ENCODE measurements around the gene SAMD4A.

Gene SAMD4A

DNA sequence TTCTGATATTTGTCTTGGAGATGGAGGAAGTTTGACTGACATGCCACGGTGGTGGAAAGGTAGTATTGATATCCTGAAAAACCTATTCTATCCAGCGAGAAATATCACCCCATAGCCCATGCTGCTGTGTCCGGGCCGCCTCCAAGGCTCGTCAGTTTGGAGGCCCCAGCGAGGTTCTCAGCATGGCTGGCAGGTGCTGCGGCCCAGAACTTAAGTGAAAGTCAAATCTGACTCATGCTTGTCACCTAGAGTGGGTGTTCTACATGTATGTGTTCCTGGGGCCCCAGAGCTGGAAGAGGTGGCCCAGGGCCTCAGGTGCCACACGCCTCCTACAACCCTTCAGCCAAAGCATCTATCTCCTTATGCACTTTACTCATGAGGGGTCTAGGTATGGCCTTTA is 242.8 kb downstream of the SAMD4A start:
- in situ Hi-C loops (cut with MboI; ENCODE audit: low sequenced_read_pairs), result loop anchor here (25.0 kb wide), 1 partner anchor 247 kb away; the partner anchor contains the start of gene SAMD4A

DNA sequence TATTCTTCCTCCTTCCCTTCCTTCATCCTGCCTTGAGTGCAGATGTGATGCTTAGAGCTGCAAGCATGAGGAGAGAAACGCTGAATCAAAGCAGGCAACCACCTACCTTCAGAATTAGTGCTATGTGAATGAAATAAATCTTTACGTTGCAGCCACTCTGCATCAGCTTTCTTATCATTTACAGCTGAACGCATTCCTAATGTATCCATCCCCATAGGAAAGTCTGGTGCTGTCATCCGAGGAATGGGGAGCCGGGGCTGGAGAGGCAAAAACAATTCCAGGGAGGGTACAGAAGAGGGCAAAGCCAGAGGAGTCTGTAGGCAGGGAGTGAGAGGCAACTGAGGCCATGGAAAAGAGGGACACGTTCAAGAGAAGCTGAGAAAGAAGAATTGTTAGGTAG is 245.7 kb downstream of the SAMD4A start:
- in situ Hi-C loops (cut with MboI; ENCODE audit: low sequenced_read_pairs), result loop anchor here (25.0 kb wide), 1 partner anchor 250 kb away; the partner anchor contains the start of gene SAMD4A

DNA sequence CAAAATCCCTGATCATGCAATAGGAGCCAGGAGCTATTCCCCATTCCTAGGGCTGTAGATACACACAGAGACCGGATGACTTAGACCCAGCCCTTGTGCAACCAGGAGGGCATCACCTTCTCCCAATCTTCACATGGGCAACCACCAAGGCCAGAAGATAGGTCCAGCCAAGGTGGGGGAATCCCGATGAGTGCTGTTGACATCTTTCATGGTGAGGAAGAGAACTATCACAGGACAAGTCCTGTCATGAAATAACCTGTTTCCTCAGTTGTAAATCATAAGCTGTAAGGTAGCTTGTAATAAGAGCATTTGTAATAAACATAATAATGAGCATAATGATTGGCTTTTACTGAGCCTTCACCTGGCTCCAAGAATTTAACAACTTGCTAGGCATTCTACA is 246.2 kb downstream of the SAMD4A start:
- in situ Hi-C loops (cut with MboI; ENCODE audit: low sequenced_read_pairs), result loop anchor here (25.0 kb wide), 1 partner anchor 251 kb away; the partner anchor contains the start of gene SAMD4A

DNA sequence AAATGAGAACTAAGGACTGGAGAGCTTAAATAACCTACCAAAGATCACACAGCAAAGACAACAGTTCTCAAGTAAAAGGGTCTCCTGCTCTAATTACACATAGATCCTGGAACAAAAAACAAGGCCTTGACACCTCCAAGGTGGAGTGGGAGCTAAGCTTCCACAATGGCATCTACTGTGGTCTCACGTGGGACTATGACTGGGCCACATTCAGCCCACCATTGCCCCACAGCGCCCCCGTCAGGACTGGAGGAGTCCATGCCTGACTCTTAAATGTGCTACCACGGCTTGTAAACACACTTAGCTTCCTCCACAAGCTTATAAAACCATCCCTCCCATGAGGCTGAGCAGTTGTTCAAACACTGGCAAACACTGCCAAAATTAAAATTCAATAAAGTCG is 247.1 kb downstream of the SAMD4A start:
- in situ Hi-C loops (cut with MboI; ENCODE audit: low sequenced_read_pairs), result loop anchor here (25.0 kb wide), 1 partner anchor 252 kb away; the partner anchor contains the start of gene SAMD4A

DNA sequence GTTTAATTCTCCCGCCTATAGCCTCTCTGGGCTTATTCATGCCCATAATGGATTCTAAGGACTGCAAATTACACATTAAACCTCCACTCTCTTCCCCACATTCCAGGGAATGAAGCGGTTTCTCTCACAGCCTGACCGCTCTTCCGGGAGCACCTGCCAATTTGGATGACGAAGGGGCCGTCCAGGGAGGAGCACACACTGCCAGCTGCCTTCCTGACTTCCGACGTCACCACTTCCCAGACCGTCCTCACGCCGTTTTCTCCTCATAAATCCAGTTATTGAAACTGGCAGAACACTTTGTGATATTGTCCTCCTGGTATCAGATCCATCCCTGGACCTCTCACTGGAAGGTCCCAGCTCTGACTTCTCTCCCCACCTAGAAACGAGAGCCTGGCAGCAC is 248.1 kb downstream of the SAMD4A start:
- in situ Hi-C loops (cut with MboI; ENCODE audit: low sequenced_read_pairs), result loop anchor here (25.0 kb wide), 1 partner anchor 253 kb away; the partner anchor contains the start of gene SAMD4A

DNA sequence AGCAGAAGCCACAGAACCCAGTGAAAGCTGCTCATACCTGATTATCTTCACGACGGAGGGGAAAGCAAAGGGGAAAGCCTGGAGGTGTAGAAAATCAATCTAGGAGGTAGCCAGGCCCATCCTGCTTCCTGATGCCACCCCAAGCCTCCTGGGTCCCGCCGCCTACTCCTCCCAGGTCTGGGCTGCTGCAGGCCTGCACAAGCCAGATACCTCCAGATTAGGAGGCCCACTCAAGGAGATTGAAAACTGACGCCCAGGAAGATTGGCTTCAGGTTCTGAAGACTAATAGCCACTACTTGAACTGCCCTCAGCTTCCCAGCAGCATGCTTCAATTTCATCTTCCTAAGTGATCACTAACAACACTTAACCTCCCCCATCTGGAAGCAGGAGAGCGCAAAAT is 248.6 kb downstream of the SAMD4A start:
- in situ Hi-C loops (cut with MboI; ENCODE audit: low sequenced_read_pairs), result loop anchor here (25.0 kb wide), 1 partner anchor 253 kb away; the partner anchor contains the start of gene SAMD4A

DNA sequence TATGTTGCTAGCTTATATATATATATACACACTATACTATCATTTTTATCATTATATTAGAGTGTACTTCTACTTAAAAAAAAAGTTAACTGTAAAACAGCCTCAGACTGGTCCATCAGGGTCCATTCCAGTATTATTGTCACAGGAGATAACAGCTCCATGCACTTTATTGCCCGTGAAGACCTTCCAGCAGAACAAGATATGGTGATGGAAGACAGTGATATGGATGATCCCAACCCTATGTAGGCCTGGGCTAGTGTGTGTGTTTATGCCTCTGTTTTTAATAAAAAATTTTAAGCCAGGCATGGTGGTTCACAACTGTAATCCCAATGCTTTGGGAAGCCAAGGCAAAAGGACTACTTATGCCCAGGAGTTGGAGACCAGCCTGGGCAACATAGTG is 249.5 kb downstream of the SAMD4A start:
- in situ Hi-C loops (cut with MboI; ENCODE audit: low sequenced_read_pairs), result loop anchor here (25.0 kb wide), 1 partner anchor 254 kb away; the partner anchor contains the start of gene SAMD4A

DNA sequence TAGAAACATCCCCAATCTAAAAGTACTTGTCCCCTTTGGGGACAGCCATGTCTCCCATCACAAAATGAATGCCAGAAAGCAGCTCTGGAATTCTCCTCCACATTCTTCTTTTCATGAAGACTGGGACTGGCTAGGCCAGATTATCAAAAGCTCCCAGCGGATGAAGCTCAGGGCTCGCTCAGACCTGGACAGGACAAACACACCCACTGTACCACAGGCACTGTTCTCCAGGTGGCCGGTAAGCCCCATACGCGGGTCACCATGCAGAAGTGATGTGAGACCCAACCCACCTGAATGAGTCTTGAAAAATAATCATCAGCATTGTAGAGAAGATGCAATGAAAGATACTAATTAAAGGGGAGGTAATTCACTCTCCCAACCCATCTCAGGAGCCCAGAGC is 250.6 kb downstream of the SAMD4A start:
- in situ Hi-C loops (cut with MboI; ENCODE audit: low sequenced_read_pairs), result loop anchor here (25.0 kb wide), 1 partner anchor 255 kb away; the partner anchor contains the start of gene SAMD4A

DNA sequence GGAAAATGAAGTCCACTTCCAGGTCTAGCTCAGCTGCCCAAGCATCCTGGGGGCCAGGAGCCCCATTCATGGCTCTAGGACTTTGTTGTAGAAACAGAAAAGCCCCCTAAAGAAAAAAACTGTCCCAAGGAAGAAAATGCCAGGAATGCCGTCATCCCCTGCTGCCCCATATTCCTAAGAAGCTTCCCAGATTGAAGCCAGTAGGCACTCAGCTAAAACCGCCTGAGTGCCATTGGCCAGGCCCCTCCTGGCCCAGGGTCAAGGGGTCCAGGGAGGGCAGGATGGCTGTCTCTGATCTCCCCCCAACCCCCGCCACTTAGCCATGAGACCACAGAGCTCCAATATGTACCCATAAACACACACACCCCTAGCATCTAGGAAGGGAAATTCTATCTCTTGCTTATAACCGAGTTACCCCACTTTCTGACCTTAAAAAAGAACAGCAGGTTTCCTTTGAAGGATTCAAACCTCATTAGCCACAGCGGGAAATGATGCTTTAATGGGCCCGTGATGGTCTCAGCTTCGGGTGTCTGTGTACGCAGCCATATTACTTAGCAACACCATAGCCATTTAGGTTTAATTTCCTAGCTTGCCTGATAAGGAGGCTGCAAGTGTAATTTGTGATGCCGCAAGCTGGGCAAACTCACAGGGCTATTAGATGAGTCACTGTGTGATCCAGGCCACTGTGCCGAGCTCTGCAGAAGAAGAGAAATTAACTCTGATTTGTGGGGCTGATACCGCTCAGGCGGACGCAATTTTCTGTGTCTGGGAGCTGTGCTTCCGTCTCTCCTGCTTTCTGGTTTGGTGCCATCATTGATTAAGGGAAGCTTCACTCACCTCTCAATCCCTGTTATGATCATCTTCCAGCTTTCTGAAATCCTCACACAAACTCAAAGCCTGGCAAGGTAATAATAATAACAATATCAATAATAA is 251.5 kb downstream of the SAMD4A start:
- in situ Hi-C loops (cut with MboI; ENCODE audit: low sequenced_read_pairs), result loop anchor here (25.0 kb wide), 1 partner anchor 256 kb away; the partner anchor contains the start of gene SAMD4A

DNA sequence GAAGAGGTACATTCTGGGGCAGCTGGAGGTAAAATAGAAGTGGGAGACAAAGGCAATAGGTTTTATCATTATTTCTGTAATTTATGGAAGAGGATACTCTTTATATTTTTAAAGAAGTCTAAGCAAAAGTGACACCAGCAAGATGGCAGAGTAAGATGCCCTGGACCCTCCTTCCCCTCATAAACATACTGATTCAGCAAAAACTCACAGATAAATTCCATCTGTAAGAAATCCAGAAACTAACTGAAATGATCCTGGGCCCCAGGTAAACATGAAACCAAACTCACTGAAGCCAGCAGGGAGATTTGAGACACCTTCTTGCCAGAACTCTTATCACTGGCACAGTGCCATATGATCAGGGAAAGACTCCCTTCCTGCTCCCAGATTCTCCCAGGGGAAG is 255.8 kb downstream of the SAMD4A start:
- in situ Hi-C loops (cut with MboI; ENCODE audit: low sequenced_read_pairs), result loop anchor here (25.0 kb wide), 1 partner anchor 260 kb away; the partner anchor contains the start of gene SAMD4A

DNA sequence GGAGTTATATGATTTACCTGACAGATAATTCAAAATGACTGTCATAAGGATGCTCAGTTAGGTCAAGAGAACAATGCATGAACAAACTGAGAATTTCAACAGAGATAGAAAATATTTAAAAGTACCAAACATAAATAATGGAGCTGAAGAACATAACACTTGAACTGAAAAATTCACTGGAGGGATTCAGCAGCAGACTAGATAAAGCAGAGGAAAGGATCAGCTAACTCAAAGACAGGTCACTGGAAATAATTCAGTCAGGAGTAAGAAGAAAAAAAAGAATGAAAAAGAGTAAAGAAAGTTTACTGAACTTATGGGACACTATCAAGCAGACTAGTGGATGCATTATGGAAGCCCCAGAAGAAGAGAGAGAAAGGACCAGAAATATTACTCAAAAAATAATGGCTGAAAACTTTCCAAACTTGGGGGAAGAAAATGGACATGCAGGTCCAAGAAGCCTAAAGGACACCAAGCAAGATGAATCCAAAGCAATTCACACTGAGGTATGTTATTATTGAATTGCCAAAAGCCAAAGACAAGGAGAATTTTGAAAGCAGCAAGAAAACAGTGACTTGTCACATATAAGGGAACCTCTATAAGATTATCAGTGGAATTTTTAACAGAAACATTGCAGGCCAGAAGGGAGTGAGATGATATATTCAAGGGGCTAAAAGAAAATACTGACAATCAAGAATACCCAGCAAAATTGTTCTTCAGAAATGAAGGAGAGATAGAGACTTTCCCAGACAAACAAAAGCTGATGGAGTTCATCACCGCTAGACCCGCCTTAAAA is 257.0 kb downstream of the SAMD4A start:
- in situ Hi-C loops (cut with MboI; ENCODE audit: low sequenced_read_pairs), result loop anchor here (25.0 kb wide), 1 partner anchor 262 kb away; the partner anchor contains the start of gene SAMD4A

DNA sequence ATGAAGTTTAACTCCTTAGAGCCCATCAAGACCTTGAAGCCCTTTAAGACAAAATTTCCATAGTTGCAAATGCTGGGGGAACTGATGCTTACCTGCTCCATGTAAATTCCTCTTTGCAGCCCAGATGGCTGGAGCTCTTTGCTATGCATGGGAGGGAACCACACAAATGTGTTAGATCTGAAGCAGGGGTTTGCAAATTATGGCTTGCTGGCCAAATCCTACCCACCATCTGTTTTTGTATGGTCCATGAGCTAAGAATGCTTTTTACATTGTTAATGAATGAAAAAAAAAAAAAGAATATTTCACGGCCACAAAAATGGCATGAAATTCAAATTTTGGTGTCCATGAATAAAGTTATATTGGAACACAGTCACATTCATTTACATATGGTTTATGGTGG is 261.1 kb downstream of the SAMD4A start:
- in situ Hi-C loops (cut with MboI; ENCODE audit: low sequenced_read_pairs), result no loop called here

DNA sequence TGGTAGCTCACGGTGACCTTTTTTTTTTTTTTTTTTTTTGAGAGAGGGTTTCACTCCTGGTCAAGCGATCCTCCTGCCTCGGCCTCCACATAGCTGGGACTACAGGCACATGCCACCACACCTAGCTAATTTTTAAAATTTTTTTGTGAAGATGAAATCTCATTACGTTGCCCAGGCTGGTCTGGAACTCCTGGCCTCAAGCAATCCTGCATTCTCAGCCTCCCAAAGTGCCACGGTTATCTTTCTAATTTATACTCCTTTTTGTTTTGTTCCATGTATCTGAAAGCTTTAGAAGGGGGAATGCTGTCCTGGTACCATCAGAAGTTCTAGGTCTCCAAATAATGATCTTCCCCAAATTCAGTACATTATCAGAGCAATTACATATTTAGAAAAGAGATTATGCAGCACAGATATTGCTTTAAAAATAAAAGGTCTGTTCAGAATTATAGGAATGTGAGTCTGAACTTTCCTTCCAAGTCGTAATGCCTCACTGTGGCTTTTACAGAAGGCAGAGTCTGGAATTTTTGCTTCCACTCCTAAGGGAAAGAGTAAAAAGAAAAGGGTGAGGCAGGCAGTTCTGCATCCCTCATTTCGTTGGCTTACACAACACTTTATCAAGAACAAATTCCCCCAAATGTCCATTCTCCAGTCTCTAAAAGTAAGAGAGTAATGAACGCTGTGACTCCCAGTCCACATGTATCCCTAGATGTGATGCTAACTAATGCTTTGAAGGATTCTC is 262.7 kb downstream of the SAMD4A start:
- in situ Hi-C loops (cut with MboI; ENCODE audit: low sequenced_read_pairs), result no loop called here

DNA sequence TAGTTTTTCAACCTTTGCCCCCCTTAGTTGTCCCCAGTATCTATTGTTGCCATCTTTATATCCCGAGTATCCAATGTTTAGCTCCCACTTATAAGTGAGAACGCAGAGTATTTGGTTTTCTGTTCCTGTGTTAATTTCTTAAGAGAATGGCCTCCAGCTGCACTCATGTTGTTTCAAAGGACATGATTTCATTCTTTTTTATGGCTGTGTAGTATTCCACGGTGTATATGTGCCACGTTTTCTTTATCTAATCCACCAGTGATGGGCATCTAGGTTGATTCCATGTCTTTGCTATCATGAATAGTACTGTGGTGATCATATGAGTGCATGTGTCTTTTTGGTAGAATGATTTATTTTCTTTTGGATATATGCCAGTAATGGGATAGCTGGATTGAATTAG is 263.7 kb downstream of the SAMD4A start:
- in situ Hi-C loops (cut with MboI; ENCODE audit: low sequenced_read_pairs), result no loop called here

DNA sequence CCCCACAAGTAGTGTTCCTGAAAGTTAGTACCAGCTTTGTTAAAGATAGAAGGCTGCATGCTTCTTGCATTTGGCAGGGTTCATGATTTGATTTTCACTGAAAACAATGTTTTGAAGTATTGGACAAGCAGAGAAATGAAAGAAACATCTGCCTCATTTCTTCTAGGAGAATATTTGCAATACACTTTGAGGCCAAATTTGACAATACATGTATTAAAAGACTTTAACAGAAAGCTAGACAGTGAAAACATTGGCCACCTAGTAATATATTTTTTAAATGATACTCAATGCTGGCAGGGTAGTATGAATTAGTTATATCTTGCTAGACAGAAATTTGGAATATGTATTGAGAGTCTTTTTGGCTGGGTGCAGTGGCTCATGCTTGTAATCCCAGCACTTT is 267.2 kb downstream of the SAMD4A start:
- in situ Hi-C loops (cut with MboI; ENCODE audit: low sequenced_read_pairs), result no loop called here

DNA sequence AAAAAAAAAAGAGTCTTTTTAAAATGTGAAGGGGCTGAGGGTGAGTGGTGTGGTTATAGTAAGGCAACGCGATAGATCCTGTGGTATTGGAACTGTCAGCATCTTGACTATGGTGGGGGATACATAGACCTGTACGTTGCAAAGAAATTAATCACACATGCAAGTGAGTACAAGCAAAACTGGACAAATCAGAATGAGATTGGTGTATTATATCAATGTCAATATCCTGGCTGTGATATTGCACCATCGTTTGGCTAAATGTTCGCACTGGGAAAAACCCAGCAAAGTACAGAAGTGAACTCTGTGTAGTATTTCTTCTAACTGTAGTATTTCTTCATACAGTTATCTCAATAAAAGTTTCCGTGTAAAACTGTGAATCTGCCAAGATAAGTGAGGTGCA is 267.8 kb downstream of the SAMD4A start:
- in situ Hi-C loops (cut with MboI; ENCODE audit: low sequenced_read_pairs), result no loop called here

DNA sequence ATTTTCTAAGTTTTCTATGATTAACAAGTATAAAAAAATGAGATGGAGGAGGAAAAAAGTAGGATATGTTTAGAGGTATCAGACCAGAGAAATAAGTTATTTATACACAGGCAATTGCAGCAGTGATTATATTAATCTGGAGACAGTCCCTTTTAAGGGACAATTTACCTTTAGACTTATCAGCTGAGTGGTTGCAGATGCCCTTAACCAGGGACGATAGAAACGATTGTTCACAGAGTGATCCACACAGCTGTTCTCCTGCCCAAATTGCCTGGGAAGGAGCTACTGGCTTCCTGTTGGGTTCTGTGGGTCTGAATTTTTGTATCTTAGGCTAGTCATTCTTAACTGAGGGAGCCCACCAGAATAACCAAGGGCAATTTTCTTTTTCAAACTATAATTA is 269.3 kb downstream of the SAMD4A start:
- in situ Hi-C loops (cut with MboI; ENCODE audit: low sequenced_read_pairs), result no loop called here

DNA sequence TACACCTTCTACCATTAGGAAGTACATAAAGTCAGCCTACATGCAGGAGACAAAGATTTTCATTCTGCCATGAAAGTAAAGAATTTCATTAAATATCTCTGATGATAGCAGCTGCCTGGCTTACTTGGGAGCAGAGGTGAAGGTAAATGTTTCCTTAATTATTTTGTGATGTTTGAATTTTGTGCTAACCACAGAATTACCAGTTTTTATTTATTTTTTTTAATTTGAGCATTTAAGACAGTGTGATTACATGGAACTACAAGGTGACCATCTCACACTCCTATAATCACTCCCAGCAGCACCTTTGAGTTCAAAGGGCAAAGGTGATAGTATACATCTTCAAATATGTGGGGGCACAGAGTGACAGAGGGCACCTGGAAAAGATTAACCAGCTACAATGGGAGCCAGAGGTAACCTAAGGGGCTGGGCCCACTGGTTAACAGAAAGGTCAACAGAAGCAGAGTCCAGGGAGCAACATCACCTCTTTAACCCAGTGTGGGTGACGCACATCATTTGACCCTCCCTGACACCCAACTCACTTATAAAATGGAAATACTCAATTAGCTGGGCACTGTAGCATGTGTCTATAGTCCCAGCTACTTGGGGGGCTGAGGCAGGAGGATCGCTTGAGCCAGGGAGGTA is 270.7 kb downstream of the SAMD4A start:
- in situ Hi-C loops (cut with MboI; ENCODE audit: low sequenced_read_pairs), result no loop called here

DNA sequence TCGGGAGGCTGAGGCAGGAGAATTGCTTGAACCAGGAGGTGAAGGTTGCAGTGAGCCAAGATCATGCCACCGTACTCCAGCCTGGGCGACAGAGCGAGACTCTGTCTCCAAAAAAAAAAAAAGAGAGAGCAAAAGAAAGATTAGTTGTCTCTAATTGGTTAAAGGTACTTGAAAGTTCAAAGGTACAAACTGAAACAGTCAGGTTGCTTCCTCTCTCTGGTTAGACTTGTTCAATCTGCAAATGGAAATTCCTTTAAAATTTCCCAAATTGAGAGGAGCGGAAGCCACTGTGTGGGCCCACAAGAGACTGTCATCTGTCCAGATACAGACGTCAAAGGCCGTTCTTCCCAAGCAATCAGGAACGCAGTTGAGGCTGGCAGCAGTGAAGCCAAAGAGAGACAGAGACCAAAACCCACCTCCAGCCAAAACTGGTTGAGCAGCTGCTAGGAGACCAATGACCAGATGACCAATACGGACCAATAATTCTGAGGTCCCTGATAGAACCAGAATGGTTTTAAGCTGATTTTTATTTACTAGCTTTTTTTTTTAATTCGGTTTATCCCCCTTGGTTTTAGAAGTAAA is 272.1 kb downstream of the SAMD4A start:
- in situ Hi-C loops (cut with MboI; ENCODE audit: low sequenced_read_pairs), result no loop called here
